RWPE1 (cell line): ENCODE data around the gene STRIT1.

ENCODE experiments used
- CTCF ChIA-PET: fragments of 350-600 bp; sonication (Branson Sonifier 250); formaldehyde crosslinking; extraction: SDS; loops from one replicate; lab custom pipeline; 2021; lab: Yijun Ruan, JAX
- POLR2A ChIA-PET: fragments of 400-600 bp; formaldehyde crosslinking; extraction: SDS; loops from one replicate; lab custom pipeline; 2020; ENCODE audit warnings: antibody characterized with exemption; ENCODE audit not compliant: low non-redundant PET; lab: Yijun Ruan, JAX
- DNase-seq: peaks from one replicate; pipeline ENCODE4 v3.0.0; 2012; ENCODE audit warnings: low spot score
- H3K27ac ChIP-seq: fragments of 450-650 bp; 2 replicates; pipeline ENCODE4 v1.5.1; 2017
- TF ChIP-seq, protein P1 (sequence below): fragments of 450-650 bp; conservative IDR thresholded peaks from 2 replicates; pipeline ENCODE4 v1.5.1; 2017; ENCODE audit warnings: low read depth, mild to moderate bottlenecking

STRIT1 gene

DNA sequence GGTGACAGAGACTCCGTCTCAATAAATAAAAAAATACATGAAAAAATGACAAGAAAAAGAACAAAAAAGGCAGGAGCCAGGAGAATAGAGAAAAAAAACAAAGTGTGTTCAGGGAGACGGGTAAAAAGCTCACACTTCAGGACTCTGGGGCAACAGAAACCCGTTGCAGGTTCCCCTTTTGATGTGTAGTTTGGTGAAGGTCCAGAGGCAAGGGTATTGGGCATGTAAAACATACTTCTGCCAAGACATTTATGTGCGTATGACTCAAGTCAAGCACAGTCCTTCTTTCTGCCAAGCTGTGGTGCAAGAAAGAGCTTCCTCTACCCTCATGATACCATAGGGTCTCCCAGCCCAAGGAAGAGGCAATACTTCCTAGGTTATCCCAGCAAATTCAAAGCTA, 33.4 kb upstream of the STRIT1 start:
- ChIA-PET CTCF (interaction anchor here (0.6 kb wide), 2 partner anchors 376 to 1046 kb away, joined by 3 to 4 read pairs; no protein-coding TSS in a partner anchor), POLR2A (no interaction called here)
- TF ChIP-seq, protein P1, sequence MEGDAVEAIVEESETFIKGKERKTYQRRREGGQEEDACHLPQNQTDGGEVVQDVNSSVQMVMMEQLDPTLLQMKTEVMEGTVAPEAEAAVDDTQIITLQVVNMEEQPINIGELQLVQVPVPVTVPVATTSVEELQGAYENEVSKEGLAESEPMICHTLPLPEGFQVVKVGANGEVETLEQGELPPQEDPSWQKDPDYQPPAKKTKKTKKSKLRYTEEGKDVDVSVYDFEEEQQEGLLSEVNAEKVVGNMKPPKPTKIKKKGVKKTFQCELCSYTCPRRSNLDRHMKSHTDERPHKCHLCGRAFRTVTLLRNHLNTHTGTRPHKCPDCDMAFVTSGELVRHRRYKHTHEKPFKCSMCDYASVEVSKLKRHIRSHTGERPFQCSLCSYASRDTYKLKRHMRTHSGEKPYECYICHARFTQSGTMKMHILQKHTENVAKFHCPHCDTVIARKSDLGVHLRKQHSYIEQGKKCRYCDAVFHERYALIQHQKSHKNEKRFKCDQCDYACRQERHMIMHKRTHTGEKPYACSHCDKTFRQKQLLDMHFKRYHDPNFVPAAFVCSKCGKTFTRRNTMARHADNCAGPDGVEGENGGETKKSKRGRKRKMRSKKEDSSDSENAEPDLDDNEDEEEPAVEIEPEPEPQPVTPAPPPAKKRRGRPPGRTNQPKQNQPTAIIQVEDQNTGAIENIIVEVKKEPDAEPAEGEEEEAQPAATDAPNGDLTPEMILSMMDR, result no peak
- no peak overlapping the region for H3K27ac ChIP-seq
- no peak for DNase-seq

DNA sequence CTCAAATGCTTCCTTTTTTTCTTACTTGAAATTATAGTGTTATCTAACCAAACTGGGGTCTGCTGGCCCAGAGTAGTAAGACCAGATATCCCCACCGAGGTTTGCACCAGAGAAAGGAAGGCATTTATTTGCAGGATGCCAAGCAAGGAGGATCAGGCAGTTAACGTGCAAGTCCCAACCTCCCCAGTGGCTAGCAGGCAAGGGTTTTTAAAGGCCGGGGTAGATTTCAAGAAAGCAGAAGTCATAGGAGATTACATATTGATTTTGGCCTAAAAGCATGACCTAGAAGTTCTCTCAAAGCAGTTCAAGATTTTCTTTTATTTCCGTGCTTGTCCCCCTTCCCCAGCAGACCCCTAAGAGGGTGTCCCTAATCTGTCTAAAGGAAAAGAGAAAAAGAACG, 32.8 kb upstream of the STRIT1 start:
- DNase-seq, result no peak
- TF ChIP-seq, protein P1, result no peak
- ChIA-PET CTCF (no interaction called here), POLR2A (no interaction called here)
- no peak overlapping the region for H3K27ac ChIP-seq

DNA sequence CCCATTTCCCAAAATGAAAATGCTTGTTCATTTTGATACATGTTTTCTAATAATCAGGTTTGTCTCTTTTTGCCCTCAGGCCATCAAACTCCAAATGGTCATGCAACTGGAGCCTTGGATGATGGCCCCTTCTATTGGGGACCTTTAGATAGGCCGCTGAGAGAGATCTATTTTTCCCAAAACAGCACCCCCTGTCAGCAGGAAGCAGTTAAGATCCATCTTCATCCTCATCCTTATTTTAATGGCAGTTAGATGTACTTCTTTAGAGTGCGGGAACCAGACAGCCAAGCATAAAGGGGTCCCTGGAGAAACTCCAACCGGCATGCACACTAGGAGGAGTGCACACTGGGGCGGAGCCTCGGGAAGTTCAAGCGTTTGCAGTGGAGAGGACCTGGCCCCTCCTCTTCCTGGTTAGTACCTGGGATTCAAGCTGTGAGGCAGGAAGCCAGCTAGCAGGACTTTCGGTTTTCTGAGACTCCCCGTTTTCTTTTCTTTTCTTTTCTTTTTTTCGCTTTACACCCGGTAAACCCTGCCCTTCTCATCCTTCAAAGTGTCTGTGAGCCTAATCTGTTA, 31.9 kb upstream of the STRIT1 start:
- CTCF ChIA-PET, result no interaction called here
- TF ChIP-seq, protein P1, result no peak
- POLR2A ChIA-PET, result no interaction called here
- no peak for DNase-seq
- H3K27ac ChIP-seq, result no peak overlapping the region

DNA sequence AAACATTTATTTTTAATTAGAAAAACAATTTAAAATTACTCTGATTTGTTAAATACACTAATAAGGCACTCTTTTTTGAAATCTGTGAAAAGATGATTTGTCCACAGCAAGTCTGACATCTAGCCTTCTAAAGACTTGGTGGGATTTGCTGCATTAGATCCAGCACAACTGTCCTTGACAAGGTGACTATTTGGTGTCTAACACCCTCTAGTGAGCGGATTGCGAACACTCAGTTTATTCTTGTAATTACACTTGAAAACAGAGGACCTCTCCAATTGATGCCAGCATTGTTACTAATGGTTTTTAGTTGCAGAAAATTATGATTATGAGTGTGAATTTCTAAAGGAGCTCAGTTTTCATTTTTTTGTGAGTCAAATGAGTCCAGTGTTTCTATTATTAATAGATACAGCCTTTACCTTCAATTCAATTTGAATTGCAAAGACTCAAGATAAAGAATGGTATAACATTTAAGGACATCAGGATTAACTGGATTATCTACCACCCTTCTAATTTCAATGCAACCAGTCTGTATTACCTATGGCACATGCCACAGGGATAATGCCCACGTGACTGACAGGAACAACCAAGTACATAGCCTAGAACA, 29.7 kb upstream of the STRIT1 start:
- DNase-seq, result peak; percentile 64
- TF ChIP-seq, protein P1, result peak; percentile 78
- ChIA-PET POLR2A (no interaction called here), CTCF (interaction anchor here (0.6 to 0.8 kb wide), 6 partner anchors 20 to 484 kb away, joined by 3 to 5 read pairs (median 4); no protein-coding TSS in a partner anchor)
- H3K27ac ChIP-seq, result no peak overlapping the region

DNA sequence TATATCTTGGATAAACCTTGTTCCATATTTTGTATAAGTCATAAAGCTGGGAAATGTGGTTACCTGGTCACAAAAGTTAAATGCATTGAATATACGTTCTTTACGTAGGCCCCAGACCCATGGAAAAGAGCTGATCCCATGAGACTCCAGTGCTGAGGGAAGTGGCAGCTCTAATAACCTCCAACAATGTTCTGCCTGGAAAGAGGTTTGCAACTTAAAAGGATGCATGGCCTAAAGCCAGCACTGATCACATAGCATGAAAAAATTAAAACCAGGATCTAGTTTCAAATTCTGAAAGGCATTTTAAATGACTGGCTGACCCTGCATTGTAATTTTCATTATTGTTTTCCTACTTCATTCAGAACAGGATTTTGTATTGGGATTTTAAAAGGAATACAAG, 27.9 kb upstream of the STRIT1 start:
- CTCF ChIA-PET, result interaction anchor here (1.2 kb wide), 1 partner anchor 315 kb away, joined by 5 read pairs; no protein-coding TSS in a partner anchor
- TF ChIP-seq, protein P1, result no peak
- DNase-seq, result no peak
- no peak overlapping the region for H3K27ac ChIP-seq
- POLR2A ChIA-PET, result no interaction called here

DNA sequence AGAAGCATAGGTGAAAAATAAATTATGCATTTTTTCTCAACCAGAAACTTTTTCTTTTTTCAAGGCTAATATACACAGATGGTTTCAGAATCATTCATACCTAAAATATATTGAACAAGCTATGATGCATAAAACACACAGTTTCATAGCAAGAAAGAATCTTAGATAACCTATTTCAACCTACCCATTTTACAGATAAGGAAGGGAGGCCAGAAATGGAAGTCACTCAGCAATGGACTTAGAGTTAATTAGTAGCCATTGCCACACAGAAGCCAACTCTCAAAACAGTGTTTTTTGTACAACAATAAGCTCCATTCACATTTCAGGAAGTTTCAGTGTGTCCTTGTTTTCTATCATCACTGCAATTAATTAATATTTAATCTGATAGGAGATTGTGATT, 27.5 kb upstream of the STRIT1 start:
- no peak for DNase-seq
- no peak overlapping the region for H3K27ac ChIP-seq
- POLR2A ChIA-PET, result no interaction called here
- CTCF ChIA-PET, result interaction anchor here (0.6 kb wide), 1 partner anchor 381 kb away, joined by 5 read pairs; no protein-coding TSS in a partner anchor
- TF ChIP-seq, protein P1, result no peak
